ENCODE measurements around the gene TPRA1.

Gene TPRA1

DNA sequence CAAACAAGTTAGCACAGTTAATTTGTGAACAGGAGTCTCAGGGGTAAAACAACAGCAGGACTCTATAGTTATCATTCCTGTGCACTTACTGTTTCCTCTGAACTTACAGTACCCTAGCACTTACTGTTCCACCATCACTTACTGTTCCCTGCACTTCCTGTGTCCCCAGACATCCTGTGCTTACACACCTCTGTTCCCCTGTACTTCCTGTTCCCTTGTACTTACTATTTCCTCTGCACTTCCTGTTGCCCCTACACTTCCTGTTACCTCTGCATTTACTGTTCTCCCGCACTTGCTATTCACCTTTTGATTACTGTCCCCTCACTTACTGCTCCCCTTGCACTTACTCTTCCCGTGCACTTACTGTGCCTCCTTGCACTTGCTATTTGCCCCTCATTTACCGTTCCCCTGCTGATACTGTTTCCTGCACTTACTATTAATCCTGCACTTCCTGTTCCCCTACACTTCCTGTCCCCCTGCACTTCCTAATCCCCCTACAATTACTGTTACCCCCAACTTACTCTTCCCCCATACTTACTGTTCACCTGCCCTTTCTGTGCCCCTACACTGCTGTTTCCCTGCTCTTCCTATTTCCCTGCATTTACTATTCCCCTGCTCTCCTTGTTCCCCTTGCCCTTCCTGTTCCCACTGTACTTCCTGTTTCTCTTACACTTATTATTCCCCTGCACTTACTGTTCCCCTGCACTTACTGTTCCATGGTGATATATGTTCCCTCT is 30.3 kb downstream of the TPRA1 start:
- no peak for DNase-seq (ENCODE audit: low read depth)

DNA sequence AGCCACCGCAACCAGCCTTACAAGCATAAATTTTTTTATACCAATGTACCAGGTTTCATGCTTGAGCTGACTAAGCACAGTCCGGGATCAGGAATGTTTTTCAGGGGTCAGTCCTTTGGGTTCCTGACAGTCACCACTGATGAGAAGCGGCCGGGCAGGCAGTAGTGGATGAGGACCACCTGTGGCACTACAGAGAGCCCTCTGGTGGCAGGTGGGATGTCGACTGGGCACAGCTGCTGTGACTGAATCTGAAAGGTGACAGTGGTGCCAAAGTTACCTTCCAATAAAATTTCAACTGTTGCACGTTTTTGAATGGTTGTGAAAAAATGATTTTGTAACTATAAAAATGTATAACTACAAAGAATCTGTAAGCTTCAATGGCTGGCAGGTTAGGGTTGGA is 34.0 kb downstream of the TPRA1 start:
- DNase-seq (ENCODE audit: low read depth), result no peak

DNA sequence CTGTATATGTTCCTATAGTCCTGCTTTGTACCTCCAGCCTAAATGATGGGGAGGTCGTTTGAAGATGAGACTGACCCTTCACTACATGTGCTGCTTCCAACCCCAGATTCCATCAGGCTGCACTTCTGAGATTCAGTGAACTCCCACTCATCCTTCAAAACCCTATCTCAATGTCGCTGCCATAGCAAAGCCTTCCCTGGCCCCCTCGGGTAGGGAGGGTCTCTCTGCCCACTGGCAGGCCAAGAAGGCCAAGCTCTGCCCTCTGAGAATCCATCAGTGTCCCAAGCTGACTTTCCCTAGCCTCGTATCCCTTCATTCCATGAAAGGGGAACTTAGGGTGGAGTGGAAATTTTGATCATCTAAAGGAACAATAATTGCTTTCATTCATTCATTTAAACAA is 35.4 kb downstream of the TPRA1 start:
- no peak for DNase-seq (ENCODE audit: low read depth)

DNA sequence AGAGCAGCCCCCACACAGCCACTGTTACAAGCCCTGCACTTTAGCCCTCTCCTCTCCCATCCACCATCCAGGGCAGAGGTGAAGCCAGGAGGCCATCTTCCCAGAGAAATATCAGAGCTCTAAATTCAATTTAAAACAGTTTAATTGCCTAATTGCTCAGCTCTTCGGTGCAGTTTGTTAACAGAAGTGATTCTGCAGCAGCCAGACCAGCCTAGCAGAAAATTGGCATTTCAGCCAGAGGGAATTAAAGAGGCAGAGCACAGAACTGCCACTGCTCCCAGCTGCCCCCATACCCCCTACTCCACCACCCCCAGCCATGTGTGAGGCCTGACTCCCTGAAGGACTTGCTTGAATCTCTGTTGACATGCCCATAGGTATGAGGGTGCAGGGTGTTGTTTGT is 38.5 kb downstream of the TPRA1 start:
- no peak for DNase-seq (ENCODE audit: low read depth)

DNA sequence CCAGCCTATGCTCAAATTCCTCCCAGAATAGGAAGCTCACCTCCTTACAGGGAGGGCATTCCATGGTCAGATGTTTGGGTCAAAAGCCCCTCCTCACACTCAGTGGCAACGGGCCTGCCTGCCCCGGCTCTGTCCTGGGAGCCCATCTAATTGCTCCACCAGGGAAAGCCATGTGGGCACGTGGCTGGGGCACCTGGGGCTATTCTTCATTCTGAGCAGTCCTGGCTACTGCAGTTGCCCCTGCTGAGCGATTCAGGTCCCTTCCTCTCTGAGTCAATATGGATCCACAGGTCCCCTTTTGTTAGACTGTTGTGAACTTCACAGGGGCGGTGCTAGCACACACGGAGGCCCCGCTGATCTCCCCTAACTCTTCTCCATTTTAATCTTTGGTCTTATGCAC is 39.4 kb downstream of the TPRA1 start:
- DNase-seq (ENCODE audit: low read depth), result no peak

DNA sequence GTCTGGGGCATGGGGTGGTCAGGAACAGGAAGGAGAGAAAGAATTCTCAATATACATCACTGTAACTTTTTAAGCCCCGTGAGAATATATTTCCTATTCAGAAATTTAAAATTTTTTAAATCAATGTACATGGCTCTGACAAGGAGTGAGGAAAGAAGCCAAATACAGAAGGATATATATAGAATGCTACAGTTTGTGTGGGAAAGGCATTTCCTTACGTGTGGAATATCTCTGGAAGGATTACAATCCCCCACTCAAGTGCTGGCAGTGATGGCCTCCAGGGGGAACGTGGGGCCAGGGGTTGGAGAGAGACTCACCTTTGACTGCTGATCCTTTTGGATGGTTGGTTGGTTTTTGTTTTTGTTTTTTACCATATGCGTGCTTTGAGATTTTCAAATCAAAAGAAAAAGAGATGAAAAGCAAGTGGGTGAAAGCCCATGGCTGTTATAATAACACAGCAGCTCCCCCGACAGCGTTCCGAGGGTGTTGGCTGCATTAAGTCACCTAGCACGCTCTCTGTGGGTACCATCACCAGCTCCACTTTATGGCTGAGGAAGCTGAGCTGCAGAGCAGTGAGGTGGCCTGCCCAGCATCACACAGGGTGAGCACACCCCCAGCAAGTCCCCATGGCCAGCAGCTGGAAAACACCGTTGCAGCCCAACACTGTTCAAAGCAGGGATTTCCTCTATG is 39.9 kb downstream of the TPRA1 start:
- no peak for DNase-seq (ENCODE audit: low read depth)

DNA sequence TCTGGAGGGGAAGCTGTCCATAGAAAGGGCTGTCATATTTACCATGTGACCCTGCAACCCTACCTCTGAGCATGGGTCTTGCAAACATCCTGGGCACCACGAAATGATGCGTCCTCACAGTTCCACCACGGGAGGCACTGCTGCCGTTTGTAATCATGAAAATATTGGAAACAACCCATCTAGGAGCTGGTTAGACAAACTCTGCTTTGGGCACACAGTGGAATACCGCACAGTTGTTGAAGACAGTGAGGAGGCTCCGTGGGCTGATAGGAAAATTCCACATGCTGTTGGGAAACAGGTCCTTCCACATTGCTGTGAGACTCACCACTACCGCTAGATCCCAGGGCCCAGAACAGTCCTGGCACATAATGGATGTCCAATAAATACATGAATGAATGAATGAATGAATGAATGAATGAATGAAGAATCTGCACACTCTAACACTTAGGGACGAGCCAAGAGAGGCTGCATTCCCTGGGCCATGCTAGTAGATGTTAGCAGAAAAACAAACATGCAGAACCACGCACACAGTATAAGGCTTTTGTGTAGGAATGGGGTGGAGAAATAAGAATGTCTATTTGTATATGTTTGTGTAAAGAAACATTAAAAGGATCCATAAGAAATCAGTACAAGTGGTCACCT is 40.6 kb downstream of the TPRA1 start:
- no peak for DNase-seq (ENCODE audit: low read depth)

DNA sequence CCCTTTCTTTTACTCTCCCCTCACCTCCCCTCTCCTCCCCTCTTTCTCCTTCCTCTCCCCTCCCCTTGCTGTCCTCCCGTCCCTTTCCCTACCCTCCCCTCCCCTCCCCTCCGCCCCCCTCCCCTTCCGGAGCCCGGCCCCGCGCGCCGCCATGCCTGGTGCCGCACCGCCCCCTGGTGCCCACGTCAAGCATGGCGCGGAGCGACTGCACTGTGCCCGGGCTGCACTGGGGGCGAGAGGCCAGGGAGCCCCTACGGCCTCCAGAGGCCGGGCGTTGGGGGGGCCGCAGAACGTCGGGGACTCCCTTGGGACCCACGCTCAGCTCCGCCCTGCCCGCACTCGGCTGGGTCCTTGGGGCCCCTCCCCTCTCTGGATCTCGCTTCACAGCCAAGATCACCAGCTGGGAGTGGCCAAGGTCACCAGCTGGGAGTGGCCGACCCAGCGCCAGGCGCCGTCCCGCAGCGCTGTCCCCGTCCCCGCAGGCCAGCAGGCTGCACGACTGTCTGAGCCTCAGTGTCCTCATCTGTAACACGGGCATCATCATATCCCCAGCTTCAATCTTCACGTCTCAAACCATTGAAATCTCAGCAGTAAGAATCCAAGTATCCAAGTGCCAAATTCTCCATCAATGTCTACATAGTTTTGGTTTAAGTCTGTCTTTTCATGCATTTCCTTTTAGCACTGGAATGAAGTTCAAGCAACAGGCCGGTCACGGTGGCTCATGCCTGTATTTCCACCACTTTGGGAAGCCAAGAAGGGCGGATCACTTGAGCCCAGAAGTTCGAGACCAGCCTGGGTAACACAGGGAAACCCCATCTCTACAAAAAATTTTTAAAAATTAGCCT is 42.5 kb downstream of the TPRA1 start:
- DNase-seq (ENCODE audit: low read depth), result peak; percentile 13

DNA sequence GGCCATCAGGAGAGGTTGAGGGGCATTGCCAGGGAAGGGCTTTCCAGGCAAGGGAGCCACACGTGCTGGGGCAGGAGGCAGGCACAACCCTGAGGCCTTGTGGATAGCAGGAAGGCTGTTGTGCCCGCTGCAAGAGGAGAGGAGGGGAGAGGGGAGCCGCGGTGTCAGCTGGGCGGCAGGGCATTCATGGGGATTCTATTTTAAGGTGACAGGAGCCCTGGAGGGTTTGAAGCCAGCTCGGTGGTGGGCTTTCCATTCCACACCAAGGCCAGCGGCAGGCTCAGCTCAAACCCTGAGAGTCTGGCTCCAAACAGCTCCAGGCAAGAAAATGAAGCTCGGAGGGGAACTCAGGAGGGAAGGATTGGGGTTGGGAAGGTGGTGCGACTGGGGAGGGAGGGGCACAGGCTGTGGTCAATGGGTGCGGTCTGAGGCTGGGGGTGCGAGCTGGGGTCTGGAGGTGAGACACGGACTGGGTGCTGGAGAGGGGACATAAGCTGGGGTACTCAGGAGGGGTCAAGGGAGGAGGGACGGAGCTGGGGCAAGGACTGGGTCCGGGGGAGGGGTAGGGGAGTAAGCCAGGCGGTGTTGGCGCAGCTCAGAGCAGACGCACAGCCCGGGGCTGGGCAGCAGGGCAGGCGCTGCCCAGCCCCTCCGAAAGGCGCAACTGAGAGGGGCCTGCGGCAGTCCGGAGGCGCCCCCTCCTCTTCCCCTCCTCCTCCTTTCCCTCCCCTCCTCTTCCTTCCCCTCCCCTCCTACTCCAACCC is 43.4 kb downstream of the TPRA1 start:
- no peak for DNase-seq (ENCODE audit: low read depth)

DNA sequence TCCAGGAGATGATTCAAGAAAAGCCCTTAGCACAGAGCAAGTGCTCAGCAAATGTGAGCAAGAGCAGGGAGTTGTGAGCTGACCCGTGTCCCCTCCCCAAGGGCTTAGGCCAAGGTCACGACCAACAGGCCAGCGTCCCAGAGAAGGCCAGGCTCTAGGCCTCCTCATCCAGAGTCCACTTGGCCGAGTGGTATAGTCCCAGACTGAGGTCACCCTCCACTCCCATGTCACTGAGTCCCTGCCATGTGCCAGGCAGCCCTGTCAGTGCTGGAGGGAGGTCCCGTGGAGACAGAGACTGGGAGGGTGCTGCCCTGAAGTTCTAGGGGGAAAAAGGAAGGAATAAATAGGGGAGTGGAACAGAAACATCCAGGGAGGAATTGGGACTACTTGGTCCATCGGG is 44.0 kb downstream of the TPRA1 start:
- DNase-seq (ENCODE audit: low read depth), result no peak

DNA sequence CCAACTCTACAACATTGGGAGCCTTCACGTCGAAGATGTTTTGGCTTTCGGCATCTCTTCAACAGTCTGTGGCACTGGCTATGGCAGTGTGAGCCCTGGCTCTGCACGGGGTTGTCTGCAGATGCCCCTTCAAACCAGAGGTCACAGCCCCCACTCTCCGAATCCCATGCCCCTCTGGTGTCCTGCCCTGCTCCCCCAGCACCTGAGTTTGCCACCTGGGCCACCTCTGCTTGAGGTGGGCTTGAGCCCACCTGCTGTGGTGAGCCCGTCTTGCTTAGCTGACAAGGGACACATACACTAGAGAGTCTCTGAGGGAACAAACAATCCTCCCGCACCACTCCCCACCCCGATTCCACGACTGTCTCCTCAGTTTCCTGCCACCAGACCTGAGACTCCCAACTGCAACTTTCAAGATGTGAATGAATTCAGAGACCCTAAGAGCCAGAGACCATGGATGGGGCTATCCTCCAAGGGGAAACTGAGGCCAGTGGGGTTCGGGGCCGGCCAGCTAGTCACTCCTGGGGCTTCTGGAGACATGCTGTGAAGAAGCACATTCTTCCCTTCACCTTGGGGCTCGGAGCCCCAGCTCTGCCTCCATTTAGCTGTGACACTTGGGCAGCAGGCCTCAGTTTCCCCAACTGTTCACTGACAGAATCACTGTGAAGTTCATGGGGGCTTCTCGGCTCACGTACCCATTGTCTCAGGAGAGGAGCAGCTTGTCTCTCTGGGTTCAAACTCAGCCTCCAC is 44.6 kb downstream of the TPRA1 start:
- DNase-seq (ENCODE audit: low read depth), result no peak

DNA sequence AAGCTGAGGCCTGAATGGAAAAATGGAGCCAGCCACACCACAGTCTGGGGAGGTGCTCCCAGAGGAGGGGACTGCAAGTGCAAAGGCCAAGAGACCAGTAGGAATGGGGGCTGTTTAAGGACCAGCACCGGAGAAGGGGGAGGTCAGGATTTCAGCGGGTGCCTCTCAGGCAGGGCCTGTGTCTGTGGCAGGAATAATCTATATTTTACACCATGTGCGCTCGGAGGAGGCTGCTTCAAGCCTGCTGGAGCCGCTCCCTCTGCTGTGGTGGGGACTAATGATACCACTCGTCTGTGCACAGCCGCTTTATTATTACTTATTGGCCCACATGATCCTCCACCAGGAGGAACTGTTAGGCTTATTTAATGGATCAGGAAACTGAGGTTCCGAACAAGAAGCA is 45.3 kb downstream of the TPRA1 start:
- DNase-seq (ENCODE audit: low read depth), result no peak

DNA sequence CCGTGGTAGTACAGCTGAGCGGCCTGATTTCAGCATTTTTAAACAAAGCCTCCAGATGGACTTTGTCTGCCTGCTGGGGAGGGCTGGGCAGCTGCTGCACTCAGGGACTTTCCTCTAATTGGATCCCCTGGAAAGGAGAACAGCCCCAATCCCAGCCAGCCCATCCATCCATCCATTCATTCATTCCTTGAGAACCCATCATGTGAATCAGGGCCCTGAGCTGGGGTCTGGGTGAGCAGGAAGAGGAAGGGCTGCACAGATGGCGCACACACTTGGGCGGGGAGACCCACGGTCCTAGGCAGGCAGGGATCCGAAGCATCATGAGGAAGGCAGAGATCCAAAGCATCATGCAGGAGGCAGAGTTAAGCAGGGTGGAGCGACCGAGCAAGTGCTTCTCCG is 45.7 kb downstream of the TPRA1 start:
- no peak for DNase-seq (ENCODE audit: low read depth)

DNA sequence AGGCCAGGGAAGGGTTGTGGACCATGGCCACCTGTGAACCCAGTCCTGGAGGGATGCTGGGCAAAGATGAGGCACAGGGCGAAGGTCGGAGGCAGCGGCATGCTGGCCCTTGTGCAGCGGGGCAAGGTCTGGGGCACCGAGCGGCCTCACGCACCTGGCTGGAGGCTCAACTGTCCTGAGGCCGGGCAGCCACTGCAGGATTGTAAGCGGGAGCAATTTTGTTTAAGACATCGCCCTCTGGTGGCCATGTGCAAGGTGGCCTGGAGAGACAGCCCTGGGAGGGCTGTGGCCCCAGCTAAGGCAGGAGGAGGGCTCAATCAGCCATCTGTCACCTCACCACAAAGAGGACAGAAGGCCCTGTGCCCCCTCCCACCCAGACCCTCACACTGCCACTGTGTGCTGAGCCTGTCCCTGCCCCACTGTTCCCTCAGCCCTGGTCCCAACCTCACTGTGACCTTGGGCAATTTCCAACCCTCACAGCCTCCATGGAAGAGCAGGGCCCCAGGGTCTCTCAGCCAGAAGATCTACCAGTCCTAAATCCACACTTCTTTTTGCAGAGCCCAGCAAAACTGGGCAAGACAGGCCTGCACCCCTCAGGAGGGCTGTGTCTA is 46.2 kb downstream of the TPRA1 start:
- peak; percentile 43 for DNase-seq (ENCODE audit: low read depth)

DNA sequence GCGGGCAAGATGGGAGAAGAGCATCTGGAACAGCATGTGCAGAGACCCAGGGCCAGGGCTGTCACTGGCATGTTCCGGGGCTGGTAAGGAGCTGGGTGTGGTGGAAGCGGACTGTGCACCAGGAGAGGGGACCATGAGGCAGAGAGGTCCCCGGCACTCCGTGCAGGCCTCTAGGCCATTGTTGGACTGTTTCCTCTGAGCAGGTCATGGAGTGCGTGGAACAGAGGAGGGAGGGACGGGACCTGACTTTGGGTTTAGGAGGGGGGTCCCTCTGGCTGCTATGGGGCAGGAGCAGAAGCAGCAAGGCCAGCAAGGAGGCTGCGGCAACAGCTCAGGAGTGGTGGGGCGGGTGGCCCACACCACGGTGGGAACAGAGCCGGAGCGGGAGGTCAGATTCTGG is 47.1 kb downstream of the TPRA1 start:
- DNase-seq (ENCODE audit: low read depth), result no peak

DNA sequence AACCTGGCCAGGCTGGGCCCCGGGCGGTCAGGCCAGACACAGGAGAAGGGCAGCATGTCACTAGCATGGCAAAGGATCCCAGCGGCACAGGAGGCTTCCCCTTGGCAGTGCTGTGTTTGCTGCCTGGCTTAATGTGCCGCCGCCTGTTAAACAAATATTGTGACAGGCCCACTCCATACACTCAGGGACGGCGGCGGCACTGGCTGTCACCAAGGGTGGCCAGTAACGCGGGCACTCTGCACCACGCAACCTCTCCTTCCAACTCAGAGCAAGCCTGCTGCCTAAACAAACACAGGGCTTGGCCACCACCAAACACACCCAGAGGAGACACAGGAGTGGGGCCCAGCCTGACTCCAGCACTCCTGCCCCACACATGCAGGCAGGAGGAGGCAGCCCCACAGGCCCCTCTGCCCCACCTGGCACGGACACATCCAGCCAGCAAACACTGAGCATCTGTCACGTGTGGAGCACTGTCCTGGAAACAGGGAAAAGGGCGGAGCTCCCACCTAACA is 48.0 kb downstream of the TPRA1 start:
- DNase-seq (ENCODE audit: low read depth), result no peak

DNA sequence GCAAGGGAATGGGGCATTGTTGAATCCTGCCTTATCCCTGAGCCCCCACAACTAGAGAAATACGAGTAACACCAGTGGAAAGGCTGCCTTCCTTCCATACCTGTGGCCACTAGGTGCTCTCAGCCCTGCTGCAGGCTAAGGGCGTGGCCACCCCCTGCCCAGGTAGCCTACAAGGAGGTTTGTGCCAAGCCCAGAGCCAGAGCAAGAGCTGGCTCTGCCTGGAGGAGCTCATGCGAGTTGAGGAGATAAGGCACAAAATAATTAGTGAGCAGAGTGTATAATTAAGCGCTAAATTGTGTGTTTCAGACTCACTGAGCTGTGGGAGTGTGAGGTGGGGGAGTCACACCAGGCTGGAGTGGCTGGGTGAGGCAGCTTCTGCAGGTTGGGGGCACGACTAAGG is 49.2 kb downstream of the TPRA1 start:
- DNase-seq (ENCODE audit: low read depth), result no peak

DNA sequence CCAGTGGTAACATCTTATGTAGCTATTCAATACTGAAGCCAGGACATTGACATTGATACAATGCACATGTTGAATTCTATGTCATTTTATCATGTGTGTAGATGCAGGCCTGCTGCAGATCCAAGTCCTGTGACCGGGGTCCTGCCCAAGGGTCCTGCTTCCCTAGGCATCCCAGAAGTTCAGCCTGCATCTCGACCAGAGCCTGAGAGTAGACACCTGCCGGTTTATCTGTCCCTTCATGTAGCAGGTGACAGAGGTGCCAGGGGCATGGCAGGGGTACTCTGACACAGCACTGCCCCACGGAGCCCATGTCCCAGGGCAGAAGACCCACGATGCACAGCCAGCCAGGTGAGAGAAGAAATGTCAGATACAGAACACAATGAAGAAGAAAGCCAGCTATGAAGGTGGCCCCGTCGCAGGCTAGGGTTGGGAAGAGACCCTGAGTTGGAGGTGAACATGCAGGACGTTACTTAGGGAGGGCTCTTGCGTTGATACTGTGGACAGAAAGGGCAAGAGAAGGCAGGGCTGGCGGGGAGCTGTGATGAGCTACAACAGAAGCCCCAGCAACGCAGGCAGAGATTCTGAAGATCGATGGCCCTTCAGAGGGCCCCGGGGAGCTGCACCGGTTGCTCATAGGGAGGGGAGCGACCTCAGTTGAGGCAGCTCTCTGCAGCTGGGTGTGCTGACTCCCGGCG is 51.0 kb downstream of the TPRA1 start:
- DNase-seq (ENCODE audit: low read depth), result no peak

DNA sequence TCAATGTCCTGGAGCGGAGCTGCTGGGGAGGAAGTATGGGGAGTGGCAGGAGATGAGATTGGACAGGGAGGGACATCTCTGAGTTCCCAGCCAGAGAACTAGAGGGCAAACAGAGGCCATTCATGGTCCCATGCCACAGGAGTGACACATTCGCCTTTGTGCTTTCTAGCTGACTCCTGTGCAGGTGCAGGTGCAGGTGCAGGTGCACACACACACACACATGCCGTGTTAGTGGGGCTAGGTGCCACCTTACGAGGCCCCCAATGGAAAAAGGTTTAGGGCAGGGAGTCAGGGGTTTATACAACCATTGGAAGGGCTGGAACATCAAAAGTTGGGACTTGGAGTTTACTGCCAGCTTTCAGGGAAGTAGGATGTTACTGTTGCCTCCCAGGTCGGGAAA is 52.0 kb downstream of the TPRA1 start:
- no peak for DNase-seq (ENCODE audit: low read depth)

All from fibroblast of the conjunctiva (primary cell).